GM18873 (cell line): ENCODE results near the gene ULK4.
"Not testable (repeated sequence)": the region's sequence is repeated elsewhere in the genome, so short reads cannot be mapped to it uniquely, and the experiment has no call there.

Source experiments
- ATAC-seq: cut with Tn5 transposase; IDR thresholded peaks from one replicate; pipeline ENCODE4 v1.9.1; 2021; ENCODE audit warnings: mild to moderate bottlenecking, moderate library complexity, moderate number of reproducible peaks; ENCODE audit not compliant: unreplicated experiment, low FRiP score

The ULK4 gene

DNA sequence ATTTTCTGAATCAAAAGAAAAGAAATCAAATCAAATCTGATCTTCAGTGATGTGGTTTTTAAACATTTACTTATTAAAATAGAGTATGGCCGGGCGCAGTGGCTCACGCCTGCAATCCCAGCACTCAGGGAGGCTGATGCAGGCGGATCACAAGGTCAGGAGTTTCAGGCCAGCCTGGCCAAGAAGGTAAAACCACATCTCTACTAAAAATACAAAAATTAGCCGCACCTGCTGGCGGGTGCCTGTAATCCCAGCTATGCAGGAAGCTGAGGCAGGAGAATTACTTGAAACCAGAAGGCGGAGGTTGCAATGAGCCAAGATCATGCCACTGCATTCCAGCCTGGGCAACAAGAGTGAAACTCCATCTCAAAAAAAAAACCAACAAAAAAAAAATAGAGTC is 169.1 kb downstream of the ULK4 start:
- no peak for ATAC-seq

DNA sequence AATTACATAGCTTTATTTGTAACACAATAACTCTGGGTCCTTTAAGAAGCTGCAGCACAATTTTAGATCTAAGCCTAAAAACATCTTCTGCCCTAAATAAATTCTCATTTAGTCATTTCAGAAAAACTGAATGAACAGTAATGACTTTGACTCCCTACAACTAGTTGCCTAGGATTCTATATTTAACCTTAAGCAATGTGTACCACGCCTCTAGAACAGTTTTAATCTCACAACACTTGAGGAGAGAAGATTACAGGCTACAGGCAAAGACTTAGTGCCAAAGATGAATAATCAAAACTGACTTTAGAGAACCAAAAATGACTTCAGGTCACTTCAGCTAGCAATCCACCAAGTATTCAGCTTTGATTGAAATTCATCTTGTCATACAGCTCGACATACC is 192.8 kb downstream of the ULK4 start:
- ATAC-seq, result no peak

DNA sequence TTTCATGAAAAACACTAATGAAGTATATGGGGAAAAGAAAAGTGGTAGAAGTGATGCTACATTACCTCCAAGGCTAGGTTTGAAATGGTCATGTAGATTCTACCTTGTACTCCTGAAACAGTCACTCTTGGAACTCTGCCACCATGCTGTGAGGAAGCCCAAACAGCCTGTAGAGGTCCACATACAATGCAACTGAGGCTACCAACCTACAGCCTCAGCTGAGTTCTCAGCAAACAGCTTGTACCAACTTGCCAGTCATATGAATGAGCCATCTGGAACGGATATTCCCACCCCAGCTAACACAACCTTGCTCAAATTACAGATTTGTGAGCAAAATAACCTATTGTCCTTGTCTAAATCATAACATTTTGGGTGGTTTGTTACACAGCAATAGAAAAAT is 193.5 kb downstream of the ULK4 start:
- no peak for ATAC-seq

DNA sequence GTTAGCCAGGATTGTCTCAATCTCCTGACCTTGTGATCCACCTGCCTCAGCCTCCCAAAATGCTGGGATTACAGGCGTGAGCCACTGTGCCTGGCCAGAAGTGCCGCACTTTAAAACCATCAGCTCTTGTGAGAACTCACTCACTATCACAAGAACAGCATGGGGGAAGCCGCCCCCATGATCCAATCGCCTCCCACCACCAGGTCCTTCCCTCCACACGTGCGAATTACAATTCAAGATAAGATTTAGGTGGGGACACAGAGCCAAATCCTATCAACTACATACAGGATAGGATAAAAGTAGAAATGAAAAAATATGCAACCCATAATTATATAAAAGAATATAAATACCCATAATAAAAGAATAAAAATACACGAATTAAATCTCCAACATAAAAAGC is 199.0 kb downstream of the ULK4 start:
- not testable (repeated sequence) for ATAC-seq

DNA sequence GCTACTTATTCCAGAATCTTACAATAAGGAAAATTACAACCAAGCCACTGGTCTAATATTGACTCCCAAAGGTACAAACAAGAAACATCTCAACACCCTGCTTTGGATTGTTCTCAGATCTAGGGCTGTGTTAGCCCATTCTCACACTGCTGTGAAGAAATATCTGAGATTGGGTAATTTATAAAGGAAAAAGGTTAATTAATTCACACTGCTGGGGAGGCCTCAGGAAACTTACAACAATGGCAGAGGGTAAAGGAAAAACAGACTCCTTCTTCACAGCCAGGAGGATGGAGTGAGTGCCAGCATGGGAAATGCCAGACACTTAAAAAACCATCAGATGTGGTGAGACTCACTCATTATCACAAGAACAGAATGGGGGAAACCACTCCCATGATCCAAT is 208.3 kb downstream of the ULK4 start:
- no peak for ATAC-seq

DNA sequence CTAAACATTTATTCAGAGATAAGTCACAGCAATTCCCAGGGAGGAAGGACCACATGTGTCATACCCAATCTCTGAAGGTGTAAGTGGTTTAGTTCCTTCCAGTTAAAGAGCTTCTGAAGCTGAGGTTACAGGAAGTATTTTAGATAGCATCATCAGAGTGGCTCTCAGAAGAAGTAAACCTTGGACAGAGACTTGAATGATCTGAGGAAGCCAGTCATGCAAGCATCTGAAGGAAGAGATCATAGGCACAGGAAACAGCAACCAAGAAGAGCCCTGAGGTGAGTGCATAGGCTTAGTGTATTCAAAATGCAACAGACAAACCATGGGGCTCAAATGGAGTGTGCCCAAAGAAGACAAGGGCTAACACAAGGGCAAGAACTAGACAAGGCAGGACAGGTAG is 210.3 kb downstream of the ULK4 start:
- no peak for ATAC-seq

DNA sequence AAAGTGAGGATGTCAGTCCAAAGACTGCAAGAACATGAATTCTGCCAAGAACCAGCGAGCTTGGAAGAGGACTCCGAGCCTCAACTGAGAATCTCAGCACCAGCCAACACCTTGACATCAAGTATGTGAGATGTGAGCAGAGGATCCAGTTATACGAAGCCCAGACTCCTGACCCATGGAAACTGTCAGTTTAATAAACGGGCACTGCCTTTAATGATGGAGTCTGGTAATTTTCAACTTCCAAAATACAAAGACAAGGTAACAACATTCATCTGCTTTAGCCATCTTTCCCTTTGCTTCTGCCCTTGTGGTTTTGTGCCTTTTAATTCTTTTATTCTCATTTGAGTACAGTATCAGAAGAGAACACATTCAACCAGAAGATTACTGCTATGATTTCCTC is 211.9 kb downstream of the ULK4 start:
- no peak for ATAC-seq

DNA sequence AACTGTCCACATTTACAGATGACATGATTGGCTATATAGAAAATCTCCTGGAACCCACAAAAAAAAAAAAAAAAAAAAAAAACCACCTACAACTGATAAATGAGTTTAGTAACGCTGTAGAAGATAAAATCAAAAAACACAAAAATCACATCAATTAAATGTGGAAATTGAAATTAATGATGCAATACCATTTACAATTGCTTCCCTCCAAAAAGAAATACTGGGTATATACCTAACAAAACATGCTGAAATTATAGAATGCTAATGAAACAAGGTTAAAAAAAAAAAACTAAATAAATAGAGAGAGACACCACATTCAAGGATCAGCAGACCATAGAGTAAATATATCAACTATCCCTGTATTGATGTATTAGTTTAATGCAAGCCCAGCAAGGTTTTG is 215.7 kb downstream of the ULK4 start:
- no peak for ATAC-seq

DNA sequence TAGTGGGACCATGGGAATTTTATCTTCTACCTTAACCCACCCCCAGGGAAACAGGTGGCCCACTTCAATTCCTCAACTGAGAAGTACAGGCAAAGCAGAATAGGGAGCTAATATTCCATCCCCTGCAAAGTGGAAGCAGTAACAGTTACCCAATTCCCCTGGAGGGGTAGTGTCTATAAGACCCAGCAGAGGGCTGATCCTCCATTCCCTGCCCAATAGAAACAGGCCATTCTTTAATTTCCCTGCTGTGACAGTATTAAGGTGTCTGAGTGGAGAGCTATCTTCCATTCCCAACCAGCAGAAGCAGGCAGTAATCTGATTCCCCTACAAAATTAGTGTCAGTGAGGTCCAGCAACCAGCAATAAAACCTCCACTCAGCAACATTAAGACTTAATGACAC is 219.8 kb downstream of the ULK4 start:
- no peak for ATAC-seq

DNA sequence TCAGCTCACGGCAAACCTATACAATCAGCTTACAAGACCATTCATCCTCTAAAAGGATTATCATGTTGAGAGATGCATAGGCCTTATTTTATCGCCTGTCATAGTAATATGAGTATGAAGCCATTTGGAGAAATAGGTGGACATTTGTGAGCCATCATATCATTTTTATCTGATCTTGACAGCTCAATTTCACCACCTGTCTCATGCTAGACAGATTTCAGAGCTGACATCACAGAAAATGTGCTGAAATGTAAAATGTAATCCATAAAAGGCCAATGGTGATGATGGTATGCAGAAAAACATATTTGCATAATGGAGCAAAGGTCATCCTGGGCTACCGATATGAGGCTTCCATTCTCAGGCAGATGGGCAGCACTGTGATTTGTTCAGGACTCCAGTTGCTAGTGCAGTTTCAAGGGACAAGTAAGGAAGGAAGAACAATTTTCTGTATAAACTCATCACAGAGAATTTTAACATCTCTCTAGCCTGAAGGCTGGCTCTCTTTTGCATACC is 221.5 kb downstream of the ULK4 start:
- ATAC-seq, result no peak

DNA sequence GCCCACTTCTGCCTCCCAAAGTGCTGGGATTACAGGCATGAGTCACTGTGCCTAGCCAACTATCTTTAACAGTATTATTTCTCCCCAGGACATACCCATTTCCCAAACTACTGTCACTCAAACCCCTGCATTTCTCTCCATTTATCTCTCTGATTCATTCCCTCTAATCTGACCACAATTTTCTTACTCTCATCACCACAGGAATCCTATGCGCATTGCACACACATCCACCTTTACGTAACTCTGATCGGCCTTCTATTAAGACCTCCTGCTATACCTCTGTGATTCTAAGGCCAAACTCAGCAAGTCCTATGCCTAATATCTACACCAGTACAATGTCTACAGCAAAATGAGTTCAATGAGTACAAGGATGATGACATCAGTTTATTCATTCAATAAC is 235.0 kb downstream of the ULK4 start:
- ATAC-seq, result no peak

DNA sequence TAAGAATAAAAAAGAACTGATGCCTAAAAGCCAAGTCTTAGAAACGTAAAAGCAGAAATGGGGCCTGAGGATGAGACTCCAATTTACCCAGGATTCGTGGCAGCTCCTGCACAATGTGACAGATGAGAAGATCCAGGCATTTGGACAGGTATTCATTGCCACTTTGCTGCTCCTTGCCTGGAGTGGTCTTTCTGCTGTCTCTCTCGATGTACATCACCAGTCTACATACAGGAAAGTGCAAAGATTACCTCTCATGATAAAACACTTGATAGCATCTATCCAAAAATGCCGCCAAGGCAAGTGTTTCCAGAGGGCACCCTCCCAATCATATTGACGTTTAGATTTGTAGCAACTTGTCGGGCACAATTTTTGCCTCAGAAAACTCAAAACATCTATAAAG is 244.3 kb downstream of the ULK4 start:
- no peak for ATAC-seq

DNA sequence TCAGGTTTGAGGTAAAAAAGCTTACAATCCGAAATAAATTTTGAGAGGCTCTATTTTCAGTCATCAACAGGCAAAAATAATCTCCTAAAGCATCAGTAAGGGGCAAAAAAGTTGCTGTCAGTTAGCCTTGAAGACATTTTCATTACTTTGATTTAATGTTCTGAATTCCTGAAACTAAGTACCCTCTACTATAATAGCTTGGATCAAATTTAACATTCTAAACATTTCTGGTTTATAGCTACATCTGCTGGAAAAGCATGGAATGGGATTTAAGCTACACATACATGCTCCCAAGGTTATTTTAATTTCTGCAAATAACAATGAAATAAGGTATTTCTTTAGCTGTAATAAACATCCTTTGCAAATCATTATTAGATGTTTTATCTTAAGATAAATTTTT is 245.4 kb downstream of the ULK4 start:
- ATAC-seq, result no peak

DNA sequence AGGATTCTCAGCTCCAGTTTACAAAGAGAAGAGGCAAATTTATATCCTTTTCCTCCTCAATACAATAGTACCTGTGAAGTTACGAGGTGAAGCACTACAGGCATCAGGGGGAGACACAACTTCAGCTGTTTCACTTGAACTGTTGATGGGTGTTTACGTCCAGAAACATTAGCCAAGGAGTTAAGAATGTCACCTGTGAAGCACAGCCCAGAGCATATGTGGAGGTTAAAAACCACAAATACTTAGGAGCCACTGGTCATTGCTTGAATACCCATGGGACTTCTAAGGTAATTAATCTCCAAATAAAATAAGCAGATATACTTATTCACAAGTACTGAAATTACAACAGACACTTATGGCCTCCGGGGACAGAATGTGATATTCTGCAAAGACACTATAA is 246.5 kb downstream of the ULK4 start:
- ATAC-seq, result no peak

DNA sequence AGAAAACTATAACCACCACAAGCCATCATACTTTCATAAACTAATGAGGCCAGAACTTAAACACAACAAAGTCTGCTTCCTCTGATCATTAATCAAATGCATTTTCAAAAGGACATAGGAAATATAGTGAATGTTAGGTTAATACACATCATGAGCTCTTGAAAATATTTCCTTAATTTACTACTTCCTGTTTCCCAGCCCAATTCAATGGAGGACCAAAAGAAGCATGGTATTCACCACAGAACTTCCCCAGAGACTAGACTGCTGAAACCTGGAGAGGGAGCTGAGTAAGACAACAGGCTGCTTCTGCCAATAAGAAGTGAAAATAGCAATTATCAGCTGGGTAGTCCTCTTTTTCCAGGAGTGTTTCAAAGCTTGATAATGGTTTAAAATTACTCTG is 250.3 kb downstream of the ULK4 start:
- ATAC-seq, result no peak

DNA sequence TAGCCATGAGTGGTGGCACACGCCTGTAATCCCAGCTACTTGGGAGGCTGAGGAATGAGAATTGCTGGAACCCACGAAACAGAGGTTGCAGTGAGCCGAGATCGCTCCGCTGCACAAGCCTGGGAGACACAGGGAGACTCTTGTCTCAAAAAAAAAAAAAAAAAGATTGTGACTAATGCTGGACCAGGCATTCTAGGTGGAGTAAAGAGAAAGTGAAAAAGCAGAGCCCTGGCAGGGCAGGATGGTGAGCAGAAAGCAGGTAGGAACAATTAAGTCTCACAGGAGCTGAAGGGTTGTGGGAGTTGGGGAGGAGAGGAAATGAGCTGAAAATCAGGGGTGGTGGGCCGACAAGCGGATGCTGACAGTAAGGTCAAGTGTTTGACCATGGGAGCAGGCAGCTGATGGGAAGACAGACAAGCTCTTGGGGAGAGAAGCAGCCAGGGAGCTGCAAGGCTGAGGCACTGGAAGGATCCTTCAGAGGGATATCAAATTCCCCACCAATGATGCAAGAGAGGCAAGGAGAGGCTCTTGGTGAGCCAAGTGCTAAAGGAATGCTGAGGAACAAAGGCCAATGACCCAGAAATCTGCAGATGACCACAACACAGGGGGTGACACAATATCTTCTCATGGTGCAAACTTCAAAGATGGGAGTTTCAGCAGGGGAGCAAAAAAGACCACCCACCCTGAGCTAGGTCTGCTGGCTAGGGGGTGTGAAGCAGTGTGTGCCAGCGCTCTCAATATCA is 251.1 kb downstream of the ULK4 start:
- no peak for ATAC-seq

DNA sequence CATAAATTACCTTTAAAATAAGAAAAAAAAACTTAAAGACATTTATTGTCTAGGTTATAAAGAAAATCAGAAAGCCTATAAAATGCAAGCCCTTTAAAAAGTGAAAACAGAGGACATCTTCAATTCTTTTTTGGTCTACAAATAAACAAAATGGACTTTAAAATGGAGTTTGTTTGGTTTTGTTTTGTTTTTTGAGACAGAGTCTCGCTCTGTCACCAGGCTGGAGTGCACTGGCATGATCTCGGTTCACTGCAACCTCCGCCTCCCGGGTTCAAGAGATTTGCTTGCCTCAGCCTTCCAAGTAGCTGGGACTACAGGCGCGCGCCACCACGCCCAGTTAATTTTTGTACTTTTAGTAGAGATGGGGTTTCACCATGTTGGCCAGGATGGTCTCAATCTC is 252.7 kb downstream of the ULK4 start:
- ATAC-seq, result not testable (repeated sequence)

DNA sequence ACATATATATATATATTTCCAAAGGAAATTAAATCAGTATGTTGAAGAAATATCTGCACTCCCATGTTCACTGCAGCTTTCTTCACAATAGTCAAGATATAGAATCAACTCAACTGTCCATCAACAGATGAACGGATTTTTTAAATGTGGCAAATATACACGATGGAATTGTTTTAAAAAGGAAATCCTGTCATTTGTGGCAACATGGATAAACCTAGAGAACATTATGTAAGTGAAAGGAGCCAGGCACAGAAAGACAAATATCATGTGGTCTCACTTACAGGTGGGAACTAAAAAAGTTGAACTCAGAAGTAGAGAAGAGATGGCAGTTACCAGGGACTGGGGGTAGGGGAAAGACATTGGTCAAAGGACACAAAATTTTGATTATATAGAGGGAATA is 253.7 kb downstream of the ULK4 start:
- no peak for ATAC-seq

DNA sequence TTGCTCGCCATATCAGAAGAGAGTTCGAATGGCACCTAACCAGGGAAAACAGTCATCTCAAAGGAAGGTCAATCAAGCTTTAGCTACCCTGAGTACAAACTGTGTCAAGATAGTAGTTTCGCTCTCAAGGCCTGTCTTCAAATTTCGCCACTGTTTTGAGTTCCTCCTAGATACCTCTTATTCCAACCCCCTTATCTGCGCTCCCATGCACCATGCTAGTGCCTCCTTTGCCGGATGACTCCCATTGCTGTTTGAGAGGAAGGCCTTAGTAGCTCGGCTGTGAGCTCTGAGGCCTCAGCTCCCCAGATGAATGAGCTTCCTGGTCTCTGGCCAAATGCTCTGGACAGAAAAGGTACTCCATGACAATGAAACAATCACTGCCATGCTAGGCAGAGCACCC is 256.0 kb downstream of the ULK4 start:
- ATAC-seq, result no peak

DNA sequence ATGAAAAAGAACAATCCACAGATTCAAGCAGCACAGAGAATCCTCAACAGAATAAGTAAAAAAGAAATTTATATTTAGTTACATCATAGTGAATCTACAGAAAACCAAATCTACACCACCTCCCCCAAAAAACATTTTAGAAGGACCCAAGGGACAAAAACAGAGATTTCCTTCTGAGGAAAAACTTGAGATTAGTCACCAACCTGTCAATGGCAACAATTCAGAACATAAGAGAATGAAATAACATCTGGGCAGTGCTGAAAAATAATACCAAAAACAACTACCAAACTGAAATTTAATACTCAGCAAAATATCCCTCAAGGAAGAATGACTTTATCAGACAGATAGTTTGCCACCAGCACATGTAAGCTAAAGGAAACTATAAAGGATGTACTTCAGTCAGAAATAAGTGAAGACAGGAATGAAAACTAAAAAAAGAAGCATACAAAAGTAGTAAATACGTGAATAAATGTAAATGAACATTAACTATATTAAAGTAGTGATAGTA is 260.7 kb downstream of the ULK4 start:
- no peak for ATAC-seq

DNA sequence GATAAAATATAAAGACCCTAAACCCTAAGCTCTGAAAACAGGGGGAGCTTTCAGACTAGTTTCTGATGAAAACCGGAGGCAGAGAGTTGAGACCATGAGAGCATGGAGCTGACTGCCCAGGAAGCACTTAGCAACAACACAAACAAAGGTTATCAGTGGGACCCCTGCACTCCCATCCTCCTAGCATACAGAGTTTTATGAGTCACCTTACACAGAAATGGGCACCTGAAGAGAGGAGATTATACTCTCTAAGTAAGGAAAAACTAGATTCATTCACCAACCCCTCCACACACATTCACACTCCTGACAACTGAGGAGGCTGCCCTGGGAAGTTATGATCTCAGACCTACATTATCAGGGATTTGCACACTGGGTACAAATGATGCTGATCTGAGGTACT is 261.7 kb downstream of the ULK4 start:
- no peak for ATAC-seq

DNA sequence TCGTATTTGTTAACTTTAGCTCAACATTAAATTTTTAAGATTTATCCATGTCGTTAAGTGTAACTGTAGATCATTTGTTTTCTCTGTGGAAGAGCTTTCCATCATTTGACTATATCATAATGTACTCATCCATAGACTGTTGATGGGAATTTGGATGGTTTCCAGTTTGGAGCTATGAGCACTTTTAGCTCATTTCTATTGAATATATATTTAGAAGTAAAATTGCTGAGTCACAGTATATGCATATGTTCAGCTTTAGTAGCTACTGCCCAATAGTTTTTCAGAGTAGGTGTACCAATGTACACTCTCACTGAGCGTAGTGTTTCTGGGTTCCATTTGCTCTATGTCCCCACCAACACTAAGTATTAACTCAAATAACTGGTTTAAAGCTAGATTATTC is 263.0 kb downstream of the ULK4 start:
- no peak for ATAC-seq

DNA sequence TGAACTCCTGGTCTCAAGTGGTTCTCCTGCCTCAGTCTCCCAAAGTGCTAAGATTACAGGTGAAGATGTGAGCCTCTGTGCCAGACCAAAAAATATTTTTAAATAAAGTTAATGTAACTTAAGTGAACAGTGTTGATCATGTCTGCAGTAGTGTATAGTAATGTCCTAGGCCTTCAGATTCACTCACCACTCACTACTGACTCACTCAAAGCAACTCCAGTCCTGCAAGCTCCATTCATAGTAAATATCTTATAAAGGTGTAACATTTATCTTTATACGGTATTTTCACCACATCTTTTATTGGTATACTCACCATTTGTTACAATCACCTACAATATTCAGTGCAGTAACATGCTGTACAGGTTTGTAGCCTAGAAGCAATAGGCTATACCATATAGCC is 264.2 kb downstream of the ULK4 start:
- no peak for ATAC-seq
